ENCODE results near the gene NELL1. TPM values are rescaled to one million over a fixed set of nuclear protein-coding genes. Genes with fewer than 3 reads are reported as not detected.
A peak's percentile ranks its signal among the peaks of the same experiment; 100 is the strongest.

The NELL1 gene
- total RNA-seq, 2 donors from 2014 or later: 1.8 to 10.3 TPM

DNA sequence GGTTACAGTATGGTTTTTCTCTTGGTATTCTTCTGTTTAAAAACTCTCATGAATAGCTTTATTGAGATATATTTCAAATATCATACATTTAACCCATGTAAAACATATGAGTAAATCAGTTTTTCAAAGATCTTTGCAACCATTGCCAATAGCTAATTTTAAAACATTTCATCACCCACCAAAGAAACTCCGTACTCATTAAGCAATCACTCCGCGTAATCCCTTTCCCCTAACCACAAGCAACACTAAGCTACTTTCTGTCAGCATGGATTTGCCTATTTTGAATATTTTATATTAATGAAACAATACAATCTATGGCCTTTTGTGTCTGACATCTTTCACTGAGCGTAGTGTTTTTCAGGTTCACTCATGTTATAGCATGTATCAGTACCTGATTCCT lies 825.6 kb downstream of the NELL1 start:
- 91% methylated on average over 4 of the region's 4 CpGs for WGBS
- H3K27me3 ChIP-seq (replicated peaks; ENCODE audit: insufficient read depth): no peaks in the 10 kb centered on the region
- no peak overlapping the region for H3K4me3 ChIP-seq
- TF ChIP-seq, protein P1, sequence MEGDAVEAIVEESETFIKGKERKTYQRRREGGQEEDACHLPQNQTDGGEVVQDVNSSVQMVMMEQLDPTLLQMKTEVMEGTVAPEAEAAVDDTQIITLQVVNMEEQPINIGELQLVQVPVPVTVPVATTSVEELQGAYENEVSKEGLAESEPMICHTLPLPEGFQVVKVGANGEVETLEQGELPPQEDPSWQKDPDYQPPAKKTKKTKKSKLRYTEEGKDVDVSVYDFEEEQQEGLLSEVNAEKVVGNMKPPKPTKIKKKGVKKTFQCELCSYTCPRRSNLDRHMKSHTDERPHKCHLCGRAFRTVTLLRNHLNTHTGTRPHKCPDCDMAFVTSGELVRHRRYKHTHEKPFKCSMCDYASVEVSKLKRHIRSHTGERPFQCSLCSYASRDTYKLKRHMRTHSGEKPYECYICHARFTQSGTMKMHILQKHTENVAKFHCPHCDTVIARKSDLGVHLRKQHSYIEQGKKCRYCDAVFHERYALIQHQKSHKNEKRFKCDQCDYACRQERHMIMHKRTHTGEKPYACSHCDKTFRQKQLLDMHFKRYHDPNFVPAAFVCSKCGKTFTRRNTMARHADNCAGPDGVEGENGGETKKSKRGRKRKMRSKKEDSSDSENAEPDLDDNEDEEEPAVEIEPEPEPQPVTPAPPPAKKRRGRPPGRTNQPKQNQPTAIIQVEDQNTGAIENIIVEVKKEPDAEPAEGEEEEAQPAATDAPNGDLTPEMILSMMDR (IDR thresholded peaks at IDR 0.05): no peak
- TF ChIP-seq POLR2A (IDR thresholded peaks at IDR 0.05) (no peak), POLR2AphosphoS5 (IDR thresholded peaks at IDR 0.05) (no peak)
- no peak overlapping the region for H3K27ac ChIP-seq
- no peaks in the 10 kb centered on the region for H3K4me1 ChIP-seq (replicated peaks)
- H3K36me3 ChIP-seq: no peaks in the 10 kb centered on the region
- no peak for DNase-seq (ENCODE audit: low spot score)
- no peaks in the 10 kb centered on the region for H3K9me3 ChIP-seq
- intact Hi-C loops (cut with DNase I): no loop called here

DNA sequence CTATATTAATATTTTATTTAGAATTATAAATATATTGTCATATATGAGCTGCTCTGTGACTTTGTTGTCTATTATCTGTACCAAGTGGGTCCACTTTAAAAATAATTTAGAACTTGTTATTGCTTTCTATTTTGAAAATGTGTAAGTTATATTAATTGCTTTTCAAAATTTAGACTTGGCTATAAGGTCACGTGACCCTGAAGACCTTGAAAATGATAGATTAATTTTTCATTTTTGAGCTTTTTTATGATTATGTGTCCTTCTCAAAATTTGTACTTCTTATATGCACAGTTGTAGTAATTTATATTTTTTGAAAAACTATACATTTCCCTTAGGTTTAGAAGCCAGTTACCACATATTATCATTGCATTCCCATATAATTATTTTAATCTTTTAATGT lies 826.5 kb downstream of the NELL1 start:
- Histone ChIP-seq H3K36me3 (no peaks in the 10 kb centered on the region), H3K9me3 (no peaks in the 10 kb centered on the region), H3K4me1 (replicated peaks) (no peaks in the 10 kb centered on the region), H3K4me3 (no peak overlapping the region), H3K27ac (no peak overlapping the region), H3K27me3 (replicated peaks; ENCODE audit: insufficient read depth) (no peaks in the 10 kb centered on the region)
- DNase-seq (ENCODE audit: low spot score): no peak
- 96% methylated on average over 1 of the region's 1 CpG for WGBS
- TF ChIP-seq POLR2A (IDR thresholded peaks at IDR 0.05) (no peak), POLR2AphosphoS5 (IDR thresholded peaks at IDR 0.05) (no peak)
- TF ChIP-seq, protein P1 (IDR thresholded peaks at IDR 0.05): no peak
- intact Hi-C loops (cut with DNase I): no loop called here

DNA sequence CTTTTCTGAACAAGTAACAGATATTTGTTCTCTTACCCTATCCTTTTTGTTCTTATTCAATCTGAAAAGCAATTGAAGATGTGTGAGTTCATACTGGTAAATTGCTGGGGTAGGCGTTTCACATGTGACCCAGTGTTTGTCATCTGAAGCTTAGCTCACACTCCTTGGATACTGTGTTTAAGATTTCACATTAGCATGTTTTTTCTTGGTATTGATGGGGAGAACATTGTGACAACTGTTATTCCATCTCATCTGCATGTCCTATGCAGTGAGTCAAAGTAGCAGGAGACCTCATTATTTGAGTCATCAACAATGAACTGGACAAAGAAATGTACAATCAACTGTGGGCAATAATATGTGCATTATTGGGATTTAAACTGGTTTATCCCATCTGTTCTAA lies 831.9 kb downstream of the NELL1 start:
- intact Hi-C loops (cut with DNase I): no loop called here
- no peak for DNase-seq (ENCODE audit: low spot score)
- no peaks in the 10 kb centered on the region for H3K4me1 ChIP-seq (replicated peaks)
- no peaks in the 10 kb centered on the region for H3K36me3 ChIP-seq
- H3K27me3 ChIP-seq (replicated peaks; ENCODE audit: insufficient read depth): no peaks in the 10 kb centered on the region
- TF ChIP-seq POLR2AphosphoS5 (IDR thresholded peaks at IDR 0.05): no peak
- TF ChIP-seq, protein P1 (IDR thresholded peaks at IDR 0.05): no peak
- TF ChIP-seq POLR2A (IDR thresholded peaks at IDR 0.05): no peak
- no peak overlapping the region for H3K27ac ChIP-seq
- H3K4me3 ChIP-seq: no peak overlapping the region
- no peaks in the 10 kb centered on the region for H3K9me3 ChIP-seq
- WGBS: 90% methylated on average over 1 of the region's 1 CpG

DNA sequence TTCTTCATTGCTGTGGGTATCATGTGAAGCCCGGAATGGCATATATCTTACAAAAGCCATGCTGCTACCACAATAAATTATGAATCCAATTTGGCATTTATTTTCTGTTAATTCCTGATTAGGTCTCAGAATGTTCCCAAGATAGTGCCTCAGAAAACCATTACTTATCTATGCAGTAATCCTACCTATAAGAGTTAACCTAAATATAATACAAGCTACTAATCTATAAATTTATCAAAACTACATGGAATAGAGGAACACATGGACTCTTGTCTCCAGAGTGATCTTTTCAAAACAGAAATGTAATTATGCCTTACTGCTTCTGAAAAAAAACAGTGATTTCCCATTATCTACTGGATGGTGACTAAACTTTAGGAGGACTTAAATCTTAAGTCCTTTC lies 835.7 kb downstream of the NELL1 start:
- Histone ChIP-seq H3K9me3 (no peaks in the 10 kb centered on the region), H3K27ac (no peak overlapping the region), H3K36me3 (no peaks in the 10 kb centered on the region), H3K4me1 (replicated peaks) (no peaks in the 10 kb centered on the region), H3K27me3 (replicated peaks; ENCODE audit: insufficient read depth) (no peaks in the 10 kb centered on the region), H3K4me3 (no peak overlapping the region)
- no peak for TF ChIP-seq POLR2A (IDR thresholded peaks at IDR 0.05)
- TF ChIP-seq, protein P1 (IDR thresholded peaks at IDR 0.05): no peak
- no peak for TF ChIP-seq POLR2AphosphoS5 (IDR thresholded peaks at IDR 0.05)
- intact Hi-C loops (cut with DNase I): no loop called here
- DNase-seq (ENCODE audit: low spot score): no peak
- WGBS: 70% methylated on average over 1 of the region's 1 CpG

DNA sequence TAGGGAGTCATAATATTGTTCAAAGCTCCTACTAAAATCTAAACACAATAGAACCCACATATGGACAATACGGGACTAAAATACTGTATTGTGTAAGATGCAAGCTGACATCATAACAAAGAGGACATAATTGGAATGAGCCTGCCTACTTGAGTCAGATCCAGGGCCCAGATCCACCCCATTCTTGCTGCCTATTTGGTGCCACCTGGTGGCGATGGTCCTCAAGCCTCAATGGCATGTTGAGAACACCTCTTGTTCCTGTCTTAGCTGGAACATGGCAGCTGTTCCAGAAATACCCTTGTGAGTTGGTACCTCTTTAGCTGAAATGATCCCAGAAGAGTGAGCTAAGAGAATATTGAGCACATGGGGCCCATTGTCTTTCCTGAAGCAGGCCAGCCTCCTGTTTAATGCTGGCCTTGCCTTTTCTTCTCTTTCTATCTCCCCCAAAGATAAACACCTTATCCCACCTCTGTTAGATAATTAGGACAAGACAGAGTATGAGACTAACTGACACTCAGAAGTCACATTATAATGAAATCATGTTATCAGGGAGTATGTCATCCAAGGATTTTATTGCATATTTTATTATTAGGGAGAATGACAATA lies 842.6 kb downstream of the NELL1 start:
- TF ChIP-seq, protein P1 (IDR thresholded peaks at IDR 0.05): peak in 3 of 4 experiments; percentile 17 to 39 (median 19)
- TF ChIP-seq POLR2AphosphoS5 (IDR thresholded peaks at IDR 0.05): no peak
- no peak for TF ChIP-seq POLR2A (IDR thresholded peaks at IDR 0.05)
- intact Hi-C loops (cut with DNase I): no loop called here
- DNase-seq (ENCODE audit: low spot score): peak; percentile 31
- H3K4me3 ChIP-seq: no peak overlapping the region
- no peak overlapping the region for H3K27ac ChIP-seq
- no peaks in the 10 kb centered on the region for H3K4me1 ChIP-seq (replicated peaks)
- no peaks in the 10 kb centered on the region for H3K27me3 ChIP-seq (replicated peaks; ENCODE audit: insufficient read depth)
- no peaks in the 10 kb centered on the region for H3K9me3 ChIP-seq
- 42% methylated on average over 2 of the region's 2 CpGs for WGBS
- H3K36me3 ChIP-seq: no peaks in the 10 kb centered on the region

Data from prostate gland (tissue), 2 donors.